Hepatocyte (in vitro differentiated cells): ENCODE data around the gene TBC1D1. TPM values are rescaled to one million over a fixed set of nuclear protein-coding genes. Genes with fewer than 3 reads are reported as not detected.

ENCODE experiments used
- DNase-seq: peaks from one replicate; pipeline ENCODE4 v3.0.0-alpha.2; 2016; ENCODE audit warnings: low spot score
- H2AFZ ChIP-seq: fragments of 200-600 bp; sonication (generic); 2 replicates; pipeline ENCODE4 v1.6.0; 2016; ENCODE audit warnings: antibody characterized with exemption, mild to moderate bottlenecking
- H3K27ac ChIP-seq: fragments of 200-600 bp; sonication (generic); 2 replicates; pipeline ENCODE4 v1.5.1; 2016; ENCODE audit warnings: mild to moderate bottlenecking
- H3K27me3 ChIP-seq: fragments of 200-600 bp; sonication (generic); 2 replicates; pipeline ENCODE4 v1.6.1; 2016
- H3K36me3 ChIP-seq: fragments of 200-600 bp; sonication (generic); replicated peaks from 2 replicates; pipeline ENCODE4 v1.5.1; 2016; ENCODE audit warnings: low read depth; ENCODE audit not compliant: insufficient read depth
- H3K4me1 ChIP-seq: fragments of 200-600 bp; sonication (generic); 2 replicates; pipeline ENCODE4 v1.5.1; 2016; ENCODE audit warnings: mild to moderate bottlenecking, moderate library complexity; ENCODE audit not compliant: insufficient read depth
- H3K4me2 ChIP-seq: fragments of 200-600 bp; sonication (generic); 2 replicates; pipeline ENCODE4 v1.6.0; 2016
- H3K4me3 ChIP-seq: fragments of 200-600 bp; sonication (generic); 2 replicates; pipeline ENCODE4 v1.5.1; 2016; ENCODE audit warnings: mild to moderate bottlenecking
- H3K79me2 ChIP-seq: fragments of 200-600 bp; sonication (generic); 2 replicates; pipeline ENCODE4 v1.6.0; 2017; ENCODE audit warnings: mild to moderate bottlenecking
- H3K9me2 ChIP-seq: fragments of 200-600 bp; sonication (generic); replicated peaks from 2 replicates; pipeline ENCODE4 v1.6.0; 2017; ENCODE audit warnings: mild to moderate bottlenecking; ENCODE audit not compliant: insufficient read depth
- H3K9me3 ChIP-seq: fragments of 200-600 bp; sonication (generic); 2 replicates; pipeline ENCODE4 v1.5.1; 2016; ENCODE audit warnings: low read depth, mild to moderate bottlenecking
- H4K20me1 ChIP-seq: fragments of 200-600 bp; sonication (generic); 2 replicates; pipeline ENCODE4 v1.6.0; 2016; ENCODE audit warnings: mild to moderate bottlenecking; ENCODE audit not compliant: insufficient read depth, poor library complexity, severe bottlenecking
- CTCF ChIP-seq: fragments of 200-600 bp; sonication (generic); IDR thresholded peaks from 2 replicates; pipeline ENCODE4 v1.5.1; 2016; ENCODE audit warnings: antibody characterized with exemption, mild to moderate bottlenecking; ENCODE audit not compliant: poor library complexity
- EZH2 ChIP-seq: fragments of 200-600 bp; sonication (generic); IDR thresholded peaks from 2 replicates; pipeline ENCODE4 v1.6.1; 2016; ENCODE audit warnings: antibody characterized with exemption, mild to moderate bottlenecking, borderline replicate concordance
- EZH2phosphoT487 ChIP-seq: fragments of 200-600 bp; sonication (generic); IDR thresholded peaks from one replicate; pipeline ENCODE4 v1.6.1; 2018; ENCODE audit warnings: antibody characterized with exemption, mild to moderate bottlenecking, low read depth, moderate library complexity; ENCODE audit not compliant: unreplicated experiment, severe bottlenecking
- WGBS: methylation state at CpG from one replicate; pipeline ENCODE4 v1.1.6; 2016; ENCODE audit warnings: low lambda C conversion rate; ENCODE audit errors: missing lambda C conversion rate; 5-methylcytosine and 5-hydroxymethylcytosine counted together
- polyA plus RNA-seq: library from polyadenylated mRNA; unstranded; fragments of >200 nt; fragmentation: Nextera tagmentation; extraction: Ambion mirVana; gene quantifications from 2 replicates; pipeline ENCODE4 v1.2.1, GENCODE V29; 2016
- total RNA-seq: library from RNA; depleted of rRNA; stranded (reverse); fragments of >200 nt; gene quantifications from 2 replicates; pipeline ENCODE4 v1.2.3, GENCODE V29; 2014

Gene TBC1D1
- total and polyA plus RNA-seq, 2 experiments from 2014 or later: 45.6 to 117 TPM

DNA sequence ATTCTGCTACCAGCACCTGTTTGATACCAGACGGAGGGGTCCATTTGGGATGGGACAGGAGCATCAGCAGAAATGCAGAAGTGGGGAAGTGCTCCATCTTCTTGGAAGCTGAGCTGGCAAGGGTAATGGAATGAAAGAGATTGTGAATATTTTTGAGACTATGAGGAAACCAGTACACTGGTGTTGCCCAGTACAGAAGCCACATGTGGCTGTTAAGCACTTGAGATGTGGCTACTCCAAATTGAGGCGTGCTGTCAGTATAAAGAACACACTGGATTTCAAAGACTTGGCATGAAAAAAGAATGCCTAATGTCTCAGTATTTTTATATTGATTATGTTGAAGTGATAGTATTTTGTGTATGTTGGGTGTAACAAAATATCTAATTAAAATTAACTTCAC, 222.7 kb downstream of the TBC1D1 start:
- Histone ChIP-seq H3K36me3 (no peaks in the 10 kb centered on the region), H3K4me2 (no peak overlapping the region)

DNA sequence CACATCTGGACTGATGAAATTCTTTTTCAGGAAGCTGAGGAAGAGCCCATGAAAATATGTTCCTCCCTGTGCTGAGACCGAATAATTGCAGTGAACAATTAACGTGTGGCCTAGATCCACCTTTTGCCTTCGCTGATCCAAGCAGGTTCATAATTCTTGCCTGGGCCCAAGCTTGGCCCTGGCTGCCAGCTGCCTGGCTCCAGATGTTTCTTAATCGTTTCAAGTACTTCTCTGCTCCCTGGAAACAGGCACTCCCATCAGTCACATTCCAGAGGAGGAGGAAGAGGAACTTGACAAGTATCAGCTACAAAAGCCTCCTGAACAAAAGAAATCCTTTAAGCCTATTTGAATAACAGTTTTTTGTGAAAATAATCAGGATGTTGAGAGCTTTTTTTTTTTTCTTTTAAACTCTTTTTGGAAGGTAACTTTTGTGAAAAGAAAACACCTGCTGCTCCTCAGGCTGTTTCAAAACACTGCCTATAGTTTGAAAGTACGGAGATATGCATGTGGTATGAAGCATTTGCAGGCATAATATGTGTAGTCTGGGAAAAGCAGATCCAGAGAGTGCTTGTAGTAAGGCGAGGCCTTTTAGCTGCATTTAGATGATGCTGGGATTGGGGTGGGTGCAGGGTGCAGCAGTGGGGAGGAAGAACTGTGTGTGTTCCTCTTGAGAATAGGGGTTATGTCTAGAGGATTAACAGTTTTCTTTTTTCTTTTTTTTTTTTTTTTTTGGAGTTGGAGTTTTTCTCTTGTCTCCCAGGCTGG, 223.7 kb downstream of the TBC1D1 start:
- Histone ChIP-seq H3K79me2 (no peaks in the 10 kb centered on the region), H3K27ac (peak overlapping the region; percentile 9), H3K36me3 (no peaks in the 10 kb centered on the region), H3K9me2 (no peaks in the 10 kb centered on the region), H3K27me3 (no peaks in the 10 kb centered on the region), H3K4me3 (no peak overlapping the region), H3K9me3 (no peaks in the 10 kb centered on the region), H3K4me1 (peaks cover 28% of the 10 kb centered on the region), H2AFZ (no peak overlapping the region), H4K20me1 (no peaks in the 10 kb centered on the region), H3K4me2 (no peak overlapping the region)
- TF ChIP-seq EZH2phosphoT487: no peak
- no peak for TF ChIP-seq EZH2
- no peak for TF ChIP-seq CTCF
- 38% methylated on average over 6 of the region's 6 CpGs for WGBS
- DNase-seq: no peak

More for the DNA sequence above, 222.7 kb downstream of the TBC1D1 start:
- Histone ChIP-seq H3K4me3 (no peak overlapping the region), H3K9me2 (no peaks in the 10 kb centered on the region), H3K79me2 (no peaks in the 10 kb centered on the region), H3K9me3 (no peaks in the 10 kb centered on the region), H3K4me1 (peaks cover 25% of the 10 kb centered on the region), H4K20me1 (no peaks in the 10 kb centered on the region), H2AFZ (no peak overlapping the region), H3K27ac (no peak overlapping the region), H3K27me3 (no peaks in the 10 kb centered on the region)
- DNase-seq: no peak
- TF ChIP-seq EZH2phosphoT487: no peak
- TF ChIP-seq CTCF: no peak
- no peak for TF ChIP-seq EZH2
- 100% methylated on average over 2 of the region's 2 CpGs for WGBS

- Histone ChIP-seq H3K4me3 (no peak overlapping the region), H3K27me3 (no peaks in the 10 kb centered on the region), H3K9me2 (no peaks in the 10 kb centered on the region), H3K4me2 (no peak overlapping the region), H3K36me3 (no peaks in the 10 kb centered on the region), H3K27ac (no peak overlapping the region), H2AFZ (no peak overlapping the region), H3K9me3 (no peaks in the 10 kb centered on the region), H4K20me1 (no peaks in the 10 kb centered on the region), H3K4me1 (peaks cover 28% of the 10 kb centered on the region), H3K79me2 (no peaks in the 10 kb centered on the region)
- 90% methylated on average over 5 of the region's 5 CpGs for WGBS
- no peak for DNase-seq
- TF ChIP-seq EZH2phosphoT487 (no peak), EZH2 (no peak), CTCF (no peak)
Measured at GRCh38 chr4:38115601-38116000, 224.7 kb downstream of the TBC1D1 start.
